Measurements from ENCODE around the gene WDR73.

DNA sequence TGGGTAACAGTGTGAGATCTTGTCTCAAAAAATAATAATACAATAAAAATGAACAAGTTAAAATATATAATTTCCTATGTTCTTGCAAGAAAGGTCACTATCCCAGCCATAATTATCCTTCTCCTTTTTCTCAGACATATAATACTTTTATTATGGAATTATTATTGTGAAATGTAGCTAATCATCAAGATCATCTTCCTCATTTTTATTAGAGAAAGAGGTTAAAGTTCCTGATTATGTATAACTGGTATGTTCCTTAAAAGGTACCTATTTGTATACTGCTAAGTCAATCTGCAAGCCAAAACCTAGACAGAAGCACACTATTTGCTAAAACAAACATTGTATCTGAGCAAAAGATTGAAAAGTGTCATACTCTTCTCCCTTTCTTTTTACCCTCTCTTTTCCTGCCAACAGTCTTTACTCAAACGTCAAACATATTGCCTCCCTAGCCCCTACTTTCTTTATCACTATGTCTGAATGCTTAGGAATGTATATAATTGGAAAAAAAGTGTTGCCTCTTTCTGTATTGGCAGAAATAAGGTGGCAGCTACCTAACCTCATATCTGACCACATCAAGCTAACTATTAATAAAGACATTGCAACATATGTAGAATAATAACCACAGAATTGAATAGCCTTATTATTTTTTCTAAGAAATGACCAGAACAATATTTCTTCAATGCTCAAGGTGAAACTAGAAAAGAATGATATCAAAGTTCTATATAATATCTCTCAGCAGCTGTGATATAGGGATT is 43.3 kb upstream of the WDR73 start:
- no peak for TF ChIP-seq CTCF (conservative IDR thresholded peaks at IDR 0.05; ENCODE audit: low read depth, low read length)
- TF ChIP-seq SMC3 (IDR thresholded peaks at IDR 0.05; ENCODE audit: low read depth, low read length): no peak
- no peak for TF ChIP-seq POLR2A (IDR thresholded peaks at IDR 0.05; ENCODE audit: low read depth, low read length)
- TF ChIP-seq CEBPB (IDR thresholded peaks at IDR 0.05; ENCODE audit: low read depth, low read length): no peak
- TF ChIP-seq RCOR1 (IDR thresholded peaks at IDR 0.05; ENCODE audit: insufficient replicate concordance, low read length): no peak
- no peak for TF ChIP-seq NFE2L2 (IDR thresholded peaks at IDR 0.05; ENCODE audit: low read depth, low read length)
- TF ChIP-seq RFX5 (IDR thresholded peaks at IDR 0.05; ENCODE audit: low read depth, low read length): no peak
- TF ChIP-seq, protein P1, sequence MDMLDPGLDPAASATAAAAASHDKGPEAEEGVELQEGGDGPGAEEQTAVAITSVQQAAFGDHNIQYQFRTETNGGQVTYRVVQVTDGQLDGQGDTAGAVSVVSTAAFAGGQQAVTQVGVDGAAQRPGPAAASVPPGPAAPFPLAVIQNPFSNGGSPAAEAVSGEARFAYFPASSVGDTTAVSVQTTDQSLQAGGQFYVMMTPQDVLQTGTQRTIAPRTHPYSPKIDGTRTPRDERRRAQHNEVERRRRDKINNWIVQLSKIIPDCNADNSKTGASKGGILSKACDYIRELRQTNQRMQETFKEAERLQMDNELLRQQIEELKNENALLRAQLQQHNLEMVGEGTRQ (IDR thresholded peaks at IDR 0.05; ENCODE audit: low read depth, low read length): no peak
- TF ChIP-seq BHLHE40 (IDR thresholded peaks at IDR 0.05; ENCODE audit: low read depth, low read length): no peak
- no peak for TF ChIP-seq MXI1 (IDR thresholded peaks at IDR 0.05; ENCODE audit: borderline replicate concordance, low read depth, low read length)
- TF ChIP-seq MAFK (IDR thresholded peaks at IDR 0.05; ENCODE audit: low read depth, low read length): no peak
- no peak for TF ChIP-seq RAD21 (IDR thresholded peaks at IDR 0.05; ENCODE audit: low read length)
- TF ChIP-seq MAZ (IDR thresholded peaks at IDR 0.05; ENCODE audit: borderline replicate concordance, low read depth, low read length): no peak
